Activated CD8-positive, alpha-beta T cell treated with anti-CD3 and anti-CD28 coated beads for 36 hours (primary cell): ENCODE measurements around the gene CACNA2D3. TPM values are rescaled to one million over a fixed set of nuclear protein-coding genes. Genes with fewer than 3 reads are reported as not detected.

Experiments used
- ATAC-seq: fragments of 200-7000 bp; cut with Tn5 transposase; one replicate; pipeline ENCODE4 v1.10.0; 2021; ENCODE audit warnings: mild to moderate bottlenecking, moderate library complexity
- CTCF ChIA-PET: fragments of 350-600 bp; sonication (Branson Sonifier 250); formaldehyde crosslinking; loops from one replicate; lab custom pipeline; 2021; ENCODE audit warnings: antibody characterized with exemption; lab: Charles Lee
- POLR2A ChIA-PET: fragments of 350-600 bp; sonication (Branson Sonifier 250); formaldehyde crosslinking; loops from one replicate; lab custom pipeline; 2021; ENCODE audit warnings: antibody characterized with exemption; lab: Charles Lee
- DNase-seq: peaks from one replicate; pipeline ENCODE4 v3.0.0-alpha.2; 2020
- H3K27ac Mint-ChIP-seq: one replicate; pipeline ENCODE4 v1.8.0; 2021; ENCODE audit warnings: mild to moderate bottlenecking, mixed read lengths
- H3K27me3 Mint-ChIP-seq: one replicate; pipeline ENCODE4 v1.8.0; 2021; ENCODE audit warnings: mixed read lengths
- H3K36me3 Mint-ChIP-seq: one replicate; pipeline ENCODE4 v1.8.0; 2021; ENCODE audit warnings: low read depth, mixed read lengths
- H3K4me1 Mint-ChIP-seq: one replicate; pipeline ENCODE4 v1.8.0; 2021; ENCODE audit warnings: low read depth, mixed read lengths
- H3K4me3 Mint-ChIP-seq: one replicate; pipeline ENCODE4 v1.8.0; 2021; ENCODE audit warnings: mild to moderate bottlenecking, moderate library complexity, mixed read lengths
- H3K9me3 Mint-ChIP-seq: one replicate; pipeline ENCODE4 v1.8.0; 2021; ENCODE audit warnings: mixed read lengths
- CTCF ChIP-seq: fragments of 200-600 bp; IDR thresholded peaks from one replicate; pipeline ENCODE4 v1.8.0; 2022; ENCODE audit warnings: antibody characterized with exemption, mild to moderate bottlenecking
- intact Hi-C: fragments of 100-400 bp; cut with micrococcal nuclease; formaldehyde crosslinking; loops from one replicate; pipeline ENCODE4 v1.10.0; 2022
- total RNA-seq, 2 experiments: library from RNA; stranded (reverse); gene quantifications; one replicate each; pipeline ENCODE4 v1.2.3, GENCODE V29; 2021

CACNA2D3 gene
- total RNA-seq, 2 experiments from 2014 or later: not detected

DNA sequence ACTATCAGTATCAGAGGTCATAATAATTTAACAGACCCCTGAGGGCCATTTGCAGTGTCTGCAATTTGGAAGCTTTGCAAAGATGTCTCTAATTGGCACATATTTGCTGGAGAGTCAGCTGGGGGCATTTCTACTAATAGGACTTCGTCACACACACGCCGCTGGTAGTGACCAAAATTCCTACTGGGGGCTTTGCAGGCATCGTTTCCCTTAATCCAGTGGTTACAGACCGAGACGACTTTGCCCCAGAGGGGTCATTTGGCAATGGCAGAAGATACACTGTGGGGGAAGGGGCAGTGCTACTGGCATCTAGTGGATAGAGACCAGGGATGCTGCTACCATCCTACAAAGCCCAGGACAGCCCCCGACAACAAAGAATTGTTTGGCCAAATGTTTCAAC lies 956.5 kb downstream of the CACNA2D3 start:
- TF ChIP-seq CTCF: no peak
- Mint-ChIP-seq H3K4me3 (no peak overlapping the region), H3K4me1 (no peaks in the 10 kb centered on the region), H3K27ac (no peak overlapping the region), H3K36me3 (no peaks in the 10 kb centered on the region), H3K9me3 (no peaks in the 10 kb centered on the region), H3K27me3 (no peaks in the 10 kb centered on the region)
- DNase-seq (no peak), ATAC-seq (no peak)
- intact Hi-C loops: no loop called here
- ChIA-PET CTCF (no interaction called here), POLR2A (no interaction called here)

GRCh38 chr3:55085231-55085630 lies 962.9 kb downstream of the CACNA2D3 start:
- POLR2A ChIA-PET: no interaction called here
- Mint-ChIP-seq H3K27me3 (no peaks in the 10 kb centered on the region), H3K27ac (no peak overlapping the region), H3K4me1 (no peaks in the 10 kb centered on the region), H3K4me3 (no peak overlapping the region), H3K9me3 (no peaks in the 10 kb centered on the region), H3K36me3 (no peaks in the 10 kb centered on the region)
- CTCF ChIA-PET: no interaction called here
- TF ChIP-seq CTCF: no peak
- no peak for ATAC-seq
- DNase-seq: no peak
- intact Hi-C loops: no loop called here

DNA sequence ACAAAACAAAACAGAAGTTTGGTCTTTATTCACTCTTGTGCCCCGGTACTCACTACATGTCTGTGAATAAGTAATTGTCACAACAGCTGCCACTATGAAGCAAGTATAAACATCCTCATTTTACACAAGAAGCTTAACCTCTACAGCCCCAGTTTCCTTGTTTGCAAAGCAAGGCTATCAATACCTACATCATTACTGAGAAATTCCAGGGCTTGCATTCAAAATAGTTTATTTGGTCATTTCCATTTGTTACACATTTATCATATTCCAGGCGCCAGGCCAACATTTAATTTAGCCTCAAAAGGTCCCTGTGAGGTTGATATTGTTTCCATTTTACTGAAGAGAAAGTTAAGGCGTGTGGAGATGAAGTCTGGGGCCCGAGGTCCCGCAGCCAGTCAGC lies 966.9 kb downstream of the CACNA2D3 start:
- ATAC-seq (no peak), DNase-seq (no peak)
- TF ChIP-seq CTCF: no peak
- Mint-ChIP-seq H3K27ac (no peak overlapping the region), H3K4me3 (no peak overlapping the region), H3K36me3 (no peaks in the 10 kb centered on the region), H3K27me3 (no peaks in the 10 kb centered on the region), H3K9me3 (peaks cover 3% of the 10 kb centered on the region), H3K4me1 (no peaks in the 10 kb centered on the region)
- intact Hi-C loops: no loop called here
- CTCF ChIA-PET: no interaction called here
- POLR2A ChIA-PET: no interaction called here

DNA sequence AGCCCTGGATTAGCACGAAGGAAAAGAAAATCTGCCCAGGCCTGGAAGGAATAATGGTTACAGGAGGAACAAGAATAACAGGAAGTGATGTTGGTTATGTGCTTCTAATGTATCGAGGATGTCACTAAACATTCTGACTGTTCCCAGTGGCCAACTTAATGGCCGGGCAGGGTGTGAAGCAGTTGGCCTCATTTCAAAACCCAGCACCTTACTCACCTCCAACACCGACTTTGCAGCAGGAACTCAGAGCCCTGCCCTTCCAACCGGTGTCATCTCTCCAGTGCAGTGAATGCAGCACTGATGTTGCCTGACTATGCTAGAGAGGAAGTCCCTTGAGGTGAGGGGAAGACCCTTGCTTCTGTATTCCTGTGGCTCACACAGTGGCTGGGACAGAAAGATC lies 967.9 kb downstream of the CACNA2D3 start:
- CTCF ChIA-PET: no interaction called here
- DNase-seq (no peak), ATAC-seq (no peak)
- no peaks in the 10 kb centered on the region for H3K27me3 Mint-ChIP-seq
- TF ChIP-seq CTCF: no peak
- intact Hi-C loops: no loop called here
- H3K27ac Mint-ChIP-seq: no peak overlapping the region
- H3K4me3 Mint-ChIP-seq: no peak overlapping the region
- POLR2A ChIA-PET: no interaction called here
- H3K36me3 Mint-ChIP-seq: no peaks in the 10 kb centered on the region
- H3K9me3 Mint-ChIP-seq: peaks cover 3% of the 10 kb centered on the region
- no peaks in the 10 kb centered on the region for H3K4me1 Mint-ChIP-seq

DNA sequence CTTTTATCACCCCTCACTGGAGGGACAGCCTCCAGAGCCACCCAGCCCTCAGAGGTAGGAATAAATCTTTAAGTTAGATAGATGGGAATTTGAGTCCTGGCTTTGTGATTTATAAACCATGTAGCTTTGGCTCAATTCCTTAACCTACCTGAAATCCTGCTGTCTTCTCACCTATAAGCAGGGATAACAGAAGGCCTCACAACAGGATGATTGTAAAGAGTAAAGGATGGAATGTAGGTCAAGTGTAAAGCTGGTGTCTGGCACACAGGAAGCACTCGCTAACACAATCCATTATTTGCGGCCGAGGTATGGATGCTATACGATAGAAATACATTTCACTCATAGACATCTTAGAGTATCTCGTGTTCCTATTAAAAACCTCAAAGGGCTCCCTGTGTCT lies 968.4 kb downstream of the CACNA2D3 start:
- ChIA-PET CTCF (no interaction called here), POLR2A (no interaction called here)
- intact Hi-C loops: no loop called here
- H3K9me3 Mint-ChIP-seq: peaks cover 3% of the 10 kb centered on the region
- H3K4me3 Mint-ChIP-seq: no peak overlapping the region
- no peak for ATAC-seq
- no peak for DNase-seq
- H3K36me3 Mint-ChIP-seq: no peaks in the 10 kb centered on the region
- H3K4me1 Mint-ChIP-seq: no peaks in the 10 kb centered on the region
- no peak for TF ChIP-seq CTCF
- H3K27me3 Mint-ChIP-seq: no peaks in the 10 kb centered on the region
- no peak overlapping the region for H3K27ac Mint-ChIP-seq
